GM10847 (cell line): Measurements from ENCODE around the gene UBA52.

Experiments used
- POLR2A ChIP-seq: IDR thresholded peaks from 2 replicates; pipeline ENCODE4 v1.6.1; 2011; ENCODE audit not compliant: insufficient read length; ENCODE audit errors: extremely low read depth

UBA52 gene

GRCh38 chr19:18611327-18612050, 39.8 kb downstream of the UBA52 start:
- TF ChIP-seq POLR2A = no peak

GRCh38 chr19:18612051-18612771, 40.6 kb downstream of the UBA52 start:
- no peak for TF ChIP-seq POLR2A

DNA sequence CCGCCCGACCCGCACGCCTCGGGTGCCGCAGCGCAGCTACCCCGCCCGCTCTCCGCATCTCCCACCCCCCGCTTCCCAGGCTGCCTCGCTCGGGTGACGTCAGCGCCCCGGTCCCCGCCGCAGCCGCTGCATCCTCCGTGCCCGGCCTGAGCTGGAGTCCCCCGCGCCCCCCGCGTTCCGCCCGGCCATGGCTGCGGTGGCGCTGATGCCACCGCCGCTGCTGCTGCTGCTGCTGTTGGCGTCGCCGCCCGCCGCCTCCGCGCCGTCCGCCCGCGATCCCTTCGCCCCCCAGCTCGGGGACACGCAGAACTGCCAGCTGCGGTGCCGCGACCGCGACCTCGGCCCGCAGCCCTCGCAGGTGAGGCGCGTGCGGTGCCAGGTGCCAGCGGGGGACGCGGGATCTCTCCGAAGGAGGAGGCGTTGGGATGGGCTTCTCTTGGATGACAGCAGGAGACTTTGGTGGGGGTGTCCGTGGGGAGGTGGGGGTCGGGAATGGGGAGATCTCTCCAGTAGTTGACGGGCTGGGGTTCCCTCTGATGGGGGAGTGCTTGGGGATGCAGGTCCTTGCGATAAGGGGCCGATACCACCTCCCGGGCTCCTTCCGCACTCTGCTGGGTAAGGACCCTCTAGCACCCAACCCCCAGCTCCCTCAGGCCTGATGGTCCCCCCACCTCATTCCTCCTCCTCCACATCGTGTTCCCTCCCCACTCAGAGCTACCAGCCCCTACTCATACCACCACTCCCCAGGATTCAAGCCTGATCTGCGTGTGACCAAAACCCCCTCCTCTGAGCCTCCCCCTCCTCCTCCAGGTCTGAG, 41.3 kb downstream of the UBA52 start, which contains the start of gene TMEM59L:
TSS of gene TMEM59L (plus strand) at position 99 of the 817 bp plus-strand sequence. CDS start at position 188, 89 bp downstream.
- TF ChIP-seq POLR2A = no peak

GRCh38 chr19:18613589-18614234, 42.1 kb downstream of the UBA52 start:
- no peak for TF ChIP-seq POLR2A

GRCh38 chr19:18616023-18616422, 44.4 kb downstream of the UBA52 start:
- no peak for TF ChIP-seq POLR2A

DNA sequence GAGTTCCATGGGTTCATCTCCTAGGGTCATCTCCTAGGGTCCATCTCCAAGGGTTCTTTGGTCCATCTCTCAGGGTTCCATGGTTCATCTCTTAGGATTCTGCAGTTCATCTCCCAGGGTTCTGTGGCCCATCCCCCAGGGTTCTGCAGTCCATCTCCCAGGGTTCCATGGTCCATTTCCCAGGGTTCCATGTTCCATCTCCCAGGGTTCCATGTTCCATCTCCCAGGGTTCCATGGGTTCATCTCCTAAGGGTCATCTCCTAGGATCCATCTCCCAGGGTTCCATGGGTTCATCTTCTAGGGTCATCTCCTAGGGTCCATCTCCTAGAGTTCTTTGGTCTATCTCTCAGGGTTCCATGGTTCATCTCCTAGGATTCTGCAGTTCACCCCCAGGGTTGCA, 45.9 kb downstream of the UBA52 start:
- no peak for TF ChIP-seq POLR2A

- TF ChIP-seq POLR2A = no peak
Observed at GRCh38 chr19:18618236-18618635, 46.6 kb downstream of the UBA52 start.

- TF ChIP-seq POLR2A = no peak
Observed at GRCh38 chr19:18620311-18620710, 48.7 kb downstream of the UBA52 start.

GRCh38 chr19:18620902-18621301, 49.2 kb downstream of the UBA52 start:
- TF ChIP-seq POLR2A = no peak

DNA sequence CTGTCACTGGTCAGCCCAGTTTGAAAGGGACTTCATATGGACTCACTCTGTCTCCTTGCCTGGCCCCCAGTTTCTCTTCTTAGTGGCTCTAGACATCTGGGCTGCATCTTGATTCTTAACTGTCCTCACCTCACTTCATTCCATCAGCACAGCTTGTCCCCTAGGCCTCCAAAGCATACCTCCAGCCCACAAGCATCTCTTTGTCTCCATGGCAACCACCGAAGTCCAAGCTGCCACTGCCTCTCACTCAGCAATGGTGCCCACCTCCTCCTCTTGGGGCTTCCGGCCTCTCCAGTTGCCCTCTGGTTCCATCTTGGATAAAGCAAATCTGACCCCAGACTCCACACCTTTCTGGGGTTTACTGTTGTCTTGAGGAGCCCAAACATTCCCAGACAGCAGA, 55.2 kb downstream of the UBA52 start:
- no peak for TF ChIP-seq POLR2A
